GM19438 (cell line): ENCODE measurements around the gene IFITM2.
"Not testable (repeated sequence)": the region's sequence is repeated elsewhere in the genome, so short reads cannot be mapped to it uniquely, and the experiment has no call there.

Experiments used
- ATAC-seq: cut with Tn5 transposase; IDR thresholded peaks from one replicate; pipeline ENCODE4 v1.9.1; 2021; ENCODE audit warnings: low read depth; ENCODE audit not compliant: unreplicated experiment

The IFITM2 gene

DNA sequence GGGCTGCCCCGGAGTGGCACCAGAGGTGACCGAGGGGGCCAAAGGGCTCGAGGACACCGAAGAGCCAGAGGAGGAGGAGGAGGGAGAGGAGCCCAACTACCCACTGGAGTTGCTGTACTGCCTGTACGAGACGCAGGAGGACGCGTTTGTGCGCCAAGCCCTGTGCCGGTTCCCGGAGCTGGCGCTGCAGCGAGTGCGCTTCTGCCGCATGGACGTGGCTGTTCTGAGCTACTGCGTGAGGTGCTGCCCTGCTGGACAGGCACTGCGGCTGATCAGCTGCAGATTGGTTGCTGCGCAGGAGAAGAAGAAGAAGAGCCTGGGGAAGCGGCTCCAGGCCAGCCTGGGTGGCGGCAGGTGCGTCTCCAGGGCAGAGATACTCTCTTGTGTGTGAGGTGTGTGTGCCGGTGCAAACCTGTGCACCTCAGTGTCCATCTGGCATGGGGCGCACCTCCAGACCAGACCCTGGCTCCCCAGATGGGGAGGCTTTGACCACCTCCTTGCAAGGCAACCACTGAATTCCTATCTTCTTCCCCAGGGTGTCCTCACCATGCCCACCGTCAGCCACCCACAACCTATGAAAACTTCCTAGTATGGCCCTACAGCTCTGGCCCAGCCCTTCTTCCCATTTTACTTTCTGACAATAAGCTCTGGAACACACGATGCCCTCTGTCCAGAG lies 26.0 kb upstream of the IFITM2 start:
- ATAC-seq: no peak

DNA sequence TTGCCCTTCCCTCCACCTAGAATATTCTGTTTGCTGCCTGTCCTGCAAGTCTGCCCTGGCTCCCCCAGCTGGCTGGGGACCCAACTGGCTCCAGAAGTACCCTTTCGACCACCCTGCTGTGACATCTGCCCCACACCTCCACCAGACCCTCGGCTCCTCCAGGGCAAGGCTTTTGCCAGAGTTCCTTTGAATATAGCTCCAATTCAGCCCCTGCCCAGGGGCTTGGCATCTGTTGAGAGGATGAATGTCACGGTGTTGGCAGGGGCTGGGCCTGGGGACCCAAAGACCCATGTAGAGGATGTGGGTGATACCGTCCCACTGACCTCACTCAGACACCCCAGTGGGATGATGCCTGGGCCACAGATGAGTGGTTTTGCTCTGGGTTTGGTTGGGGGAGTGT lies 25.4 kb upstream of the IFITM2 start:
- no peak for ATAC-seq

DNA sequence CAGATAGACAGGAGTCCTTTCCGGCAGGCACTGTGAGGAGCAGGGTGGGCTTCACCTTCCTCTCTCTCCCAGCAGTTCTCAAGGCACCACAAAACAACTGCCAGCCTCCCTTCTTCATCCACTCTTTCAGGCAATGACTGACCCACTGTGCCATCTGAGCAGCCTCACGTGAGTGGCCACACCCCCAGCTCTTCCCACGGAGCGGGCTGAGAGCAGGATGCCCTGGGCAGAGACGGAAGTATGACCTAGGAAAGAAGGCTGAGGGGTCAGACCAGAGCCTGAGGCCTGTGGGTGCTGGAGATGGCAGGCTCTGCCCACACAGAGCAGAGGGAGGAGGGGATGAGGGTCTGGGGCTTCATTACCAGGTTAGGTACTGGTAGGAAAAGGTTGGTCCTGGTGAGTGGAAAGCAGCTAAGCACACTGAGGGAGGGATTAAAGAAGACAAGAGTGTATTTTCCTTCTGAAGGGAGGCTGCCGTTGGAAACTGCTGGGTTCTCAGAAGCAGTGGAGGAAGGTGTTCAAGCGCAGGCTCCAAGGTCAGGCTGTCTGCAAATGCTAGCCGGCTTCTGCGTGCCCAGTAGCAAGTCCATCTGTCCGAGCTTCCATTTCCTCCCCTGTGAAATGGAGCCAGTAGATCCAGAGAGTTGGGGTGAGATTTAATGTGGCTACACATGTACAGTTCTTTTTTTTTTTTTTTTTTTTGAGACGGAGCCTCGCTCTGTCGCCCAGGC lies 24.8 kb upstream of the IFITM2 start:
- no peak for ATAC-seq

DNA sequence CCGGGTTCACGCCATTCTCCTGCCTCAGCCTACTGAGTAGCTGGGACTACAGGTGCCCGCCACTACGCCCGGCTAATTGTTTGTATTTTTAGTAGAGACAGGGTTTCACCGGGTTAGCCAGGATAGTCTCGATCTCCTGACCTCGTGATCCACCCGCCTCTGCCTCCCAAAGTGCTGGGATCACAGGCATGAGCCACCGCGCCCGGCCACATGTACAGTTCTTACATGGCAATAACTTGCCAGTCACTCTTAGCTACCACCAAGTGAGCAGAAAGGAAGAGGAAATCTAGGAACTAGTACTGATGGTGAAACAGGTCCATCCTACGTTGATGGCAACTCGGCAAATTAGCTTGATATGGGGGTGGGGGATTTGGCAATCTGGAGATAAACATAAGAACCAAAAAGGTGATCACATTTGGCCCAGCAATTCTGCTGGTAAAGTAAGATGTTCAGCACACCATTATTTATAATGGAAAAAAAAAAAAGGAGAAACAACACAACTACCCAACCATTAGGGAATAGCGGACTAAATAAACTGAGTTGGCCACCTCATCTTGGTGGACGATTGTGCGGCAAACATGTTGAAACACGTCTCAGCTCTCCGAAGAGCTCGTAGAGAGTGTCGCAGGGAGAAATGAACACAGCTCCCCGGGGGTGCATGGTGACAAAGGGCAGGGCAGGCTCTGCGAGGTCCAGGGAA lies 24.1 kb upstream of the IFITM2 start:
- no peak for ATAC-seq

DNA sequence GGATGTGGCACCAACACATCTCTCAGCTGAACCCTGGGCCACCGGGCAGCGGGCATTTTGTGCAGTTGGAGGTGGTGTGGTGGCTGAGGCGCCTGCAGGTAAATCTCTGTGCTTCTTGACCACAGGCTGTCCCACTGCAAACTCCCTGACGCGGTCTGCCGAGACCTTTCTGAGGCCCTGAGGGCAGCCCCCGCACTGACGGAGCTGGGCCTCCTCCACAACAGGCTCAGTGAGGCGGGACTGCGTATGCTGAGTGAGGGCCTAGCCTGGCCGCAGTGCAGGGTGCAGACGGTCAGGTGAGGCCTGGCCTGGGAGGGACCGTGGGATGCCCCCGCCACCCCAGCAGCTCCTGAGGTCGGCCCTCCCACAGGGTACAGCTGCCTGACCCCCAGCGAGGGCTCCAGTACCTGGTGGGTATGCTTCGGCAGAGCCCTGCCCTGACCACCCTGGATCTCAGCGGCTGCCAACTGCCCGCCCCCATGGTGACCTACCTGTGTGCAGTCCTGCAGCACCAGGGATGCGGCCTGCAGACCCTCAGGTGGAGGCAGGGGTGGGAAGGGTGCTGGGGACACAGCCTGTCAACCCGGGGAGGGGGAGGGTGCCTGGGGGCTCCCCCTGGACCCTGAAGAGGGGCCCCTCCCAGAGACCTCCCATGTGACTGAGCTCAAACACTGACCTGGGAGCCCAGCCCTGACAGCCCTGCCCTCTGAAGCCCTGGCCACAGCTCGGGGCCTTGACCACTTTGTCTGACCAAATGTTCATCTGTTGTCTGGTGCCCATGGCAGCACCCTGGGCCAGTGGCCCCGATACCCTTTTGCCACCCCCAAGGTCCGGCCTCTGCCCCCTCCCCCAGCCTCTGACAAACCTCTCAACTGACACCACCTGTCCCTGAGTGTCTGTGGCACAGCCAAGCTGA lies 23.3 kb upstream of the IFITM2 start:
- ATAC-seq: no peak

DNA sequence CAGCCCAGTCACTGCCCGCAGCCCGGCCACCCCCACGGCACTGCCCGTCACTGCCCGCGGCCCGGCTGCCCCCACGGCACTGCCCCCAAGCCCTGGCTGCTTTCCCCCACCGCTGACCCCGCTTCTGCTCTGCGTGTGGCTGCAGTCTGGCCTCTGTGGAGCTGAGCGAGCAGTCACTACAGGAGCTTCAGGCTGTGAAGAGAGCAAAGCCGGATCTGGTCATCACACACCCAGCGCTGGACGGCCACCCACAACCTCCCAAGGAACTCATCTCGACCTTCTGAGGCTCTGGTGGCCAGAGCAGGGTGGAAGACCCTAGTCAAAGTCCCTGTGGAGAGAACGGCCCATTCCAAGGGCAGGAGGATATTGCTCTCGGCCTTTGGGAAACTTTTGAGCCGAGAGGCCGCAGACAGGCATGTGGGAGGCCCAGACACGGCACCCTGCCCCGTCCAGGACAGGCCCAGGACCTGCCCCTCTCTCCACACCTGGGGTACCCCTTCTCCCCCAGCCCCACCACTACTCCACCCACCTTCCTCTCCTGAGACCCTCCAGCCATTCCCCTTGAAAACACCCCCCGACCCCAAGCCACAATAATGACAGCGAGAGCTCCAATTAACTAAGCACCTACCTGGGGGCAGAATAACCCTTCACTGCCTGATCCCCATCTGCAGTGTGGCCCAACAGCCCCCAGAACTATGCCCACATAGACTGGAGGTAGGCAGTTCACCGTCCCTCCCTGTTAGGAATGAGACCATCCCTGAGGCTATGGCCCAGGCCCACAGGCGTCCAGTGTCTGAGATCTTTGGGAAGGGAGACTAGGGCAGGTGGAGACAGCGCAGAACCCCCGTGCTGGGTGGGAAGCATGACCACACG lies 22.4 kb upstream of the IFITM2 start:
- ATAC-seq: no peak

DNA sequence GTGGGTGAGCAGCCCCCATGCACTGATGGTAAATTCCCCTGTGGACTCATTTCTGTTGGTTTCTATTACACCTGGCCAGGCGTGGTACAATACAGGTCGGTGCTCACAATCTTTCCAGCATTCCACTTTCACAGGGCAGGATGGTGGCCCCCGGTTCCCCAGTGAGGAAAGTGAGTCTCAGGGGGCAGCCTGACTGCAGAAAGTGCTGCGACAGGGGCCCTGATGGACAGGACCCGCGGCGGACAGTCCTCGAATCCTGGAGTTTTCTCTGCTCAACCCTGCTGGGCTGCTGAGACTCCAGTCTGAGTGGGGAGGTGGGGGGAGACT lies 21.8 kb upstream of the IFITM2 start:
- no peak for ATAC-seq

DNA sequence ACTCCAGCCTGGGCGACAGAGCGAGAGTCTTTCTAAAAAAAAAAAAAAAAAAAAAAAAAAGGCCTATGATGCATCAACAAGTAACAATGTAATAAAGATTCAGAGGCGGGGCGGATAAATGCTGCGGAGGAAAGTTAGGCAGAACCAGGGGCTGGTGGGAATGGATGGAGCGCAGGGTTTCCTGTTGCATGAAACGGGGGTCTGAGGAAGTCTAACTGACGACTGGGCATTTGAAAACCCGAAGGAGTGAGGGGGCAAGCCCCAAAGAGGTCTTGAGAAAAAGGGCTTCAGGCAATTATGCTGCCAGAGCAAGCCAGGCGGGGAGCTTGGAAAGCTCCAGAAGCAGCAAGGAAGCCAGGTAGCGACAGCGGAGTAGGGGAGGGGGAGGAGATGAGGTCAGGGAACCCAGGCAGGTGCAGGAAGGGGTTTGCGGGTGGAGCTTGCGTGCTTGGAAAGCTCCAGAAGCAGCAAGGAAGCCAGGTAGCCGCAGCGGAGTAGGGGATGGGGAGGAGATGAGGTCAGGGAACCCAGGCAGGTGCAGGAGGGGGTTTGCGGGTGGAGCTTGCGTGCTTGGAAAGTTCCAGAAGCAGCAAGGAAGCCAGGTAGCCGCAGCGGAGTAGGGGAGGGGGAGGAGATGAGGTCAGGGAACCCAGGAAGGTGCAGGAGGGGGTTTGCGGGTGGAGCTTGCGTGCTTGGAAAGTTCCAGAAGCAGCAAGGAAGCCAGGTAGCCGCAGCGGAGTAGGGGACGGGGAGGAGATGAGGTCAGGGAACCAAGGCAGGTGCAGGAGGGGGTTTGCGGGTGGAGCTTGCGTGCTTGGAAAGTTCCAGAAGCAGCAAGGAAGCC lies 20.4 kb upstream of the IFITM2 start:
- not testable (repeated sequence) for ATAC-seq

DNA sequence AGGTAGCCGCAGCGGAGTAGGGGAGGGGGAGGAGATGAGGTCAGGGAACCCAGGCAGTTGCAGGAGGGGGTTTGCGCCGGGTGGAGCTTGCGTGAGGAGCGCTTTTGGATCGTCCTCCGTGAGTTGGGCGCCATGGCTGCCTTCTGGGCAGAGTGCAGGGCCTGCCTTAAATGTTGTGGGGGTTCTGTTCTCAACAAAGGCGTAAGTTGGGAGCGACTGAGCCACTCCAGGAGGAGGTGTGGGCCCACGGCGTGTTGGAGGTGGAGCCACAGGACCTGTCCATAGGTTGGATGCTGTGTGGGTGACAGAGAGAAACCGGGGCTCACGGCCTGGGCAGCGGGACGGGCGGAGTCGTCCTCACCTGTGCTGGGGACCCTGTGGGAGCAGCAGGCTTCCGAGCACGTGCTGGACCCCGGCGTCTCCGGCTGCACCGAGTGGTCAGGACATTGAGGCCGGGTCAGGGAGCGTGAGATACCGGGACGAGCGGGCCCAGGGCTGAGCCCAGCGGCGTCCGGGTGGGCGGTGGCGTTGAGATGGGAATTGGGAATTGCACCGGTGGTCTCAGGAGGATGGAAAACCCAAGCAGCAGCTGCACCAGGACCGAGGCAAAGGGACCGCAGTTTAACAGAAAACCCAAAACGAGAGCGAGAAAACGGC lies 19.7 kb upstream of the IFITM2 start:
- peak; percentile 24 for ATAC-seq

DNA sequence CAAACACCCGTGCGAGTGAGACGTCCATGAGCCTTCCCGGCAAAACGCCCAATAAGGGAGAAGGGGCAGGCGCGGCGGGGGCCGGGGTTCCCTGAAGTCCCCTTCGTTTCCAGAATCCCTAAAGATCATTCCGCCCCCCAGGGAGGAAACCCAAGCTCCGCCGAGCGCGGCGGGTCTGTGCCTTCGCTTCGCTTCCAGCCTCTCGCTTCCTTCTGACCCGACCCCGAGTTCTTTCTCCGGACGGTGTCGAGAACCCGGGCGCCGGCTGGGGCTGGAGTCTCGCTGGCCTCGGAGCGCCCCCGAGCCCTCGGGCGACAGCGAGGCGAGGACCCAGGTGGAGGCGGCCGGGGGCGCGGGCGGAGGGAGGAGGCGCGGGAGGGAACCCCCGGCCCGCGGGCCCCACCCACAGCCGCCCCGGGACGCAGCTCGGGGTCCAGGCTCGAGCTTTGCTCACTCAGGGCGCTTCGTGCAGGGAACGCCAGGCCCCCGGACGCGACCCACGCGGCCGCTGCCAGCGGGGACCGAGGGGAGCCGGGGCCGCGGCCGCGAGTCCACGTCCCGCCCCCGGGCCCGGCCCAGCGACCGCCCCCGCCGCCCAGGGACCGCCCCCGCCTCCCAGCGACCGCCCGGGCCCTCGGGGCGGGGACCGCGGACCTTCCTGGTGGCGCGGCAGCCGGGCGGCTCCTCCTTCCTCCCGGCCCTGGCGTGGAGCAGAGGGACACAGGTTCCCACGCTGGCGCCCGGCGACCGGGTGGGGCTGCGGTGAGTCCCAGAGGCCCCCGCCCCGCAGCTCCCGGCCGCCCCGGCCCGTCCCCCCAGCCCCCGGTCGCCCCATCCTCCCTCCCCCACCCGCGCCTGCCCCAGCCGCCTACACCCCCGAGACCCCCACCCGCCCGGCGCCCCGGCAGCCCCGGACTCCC lies 18.9 kb upstream of the IFITM2 start, which contains the start of gene PGGHG:
Gene PGGHG (plus strand): TSS at position 649 of the 920 bp plus-strand sequence. CDS start 691 bp downstream, outside the sequence.
- ATAC-seq: peak; percentile 55

DNA sequence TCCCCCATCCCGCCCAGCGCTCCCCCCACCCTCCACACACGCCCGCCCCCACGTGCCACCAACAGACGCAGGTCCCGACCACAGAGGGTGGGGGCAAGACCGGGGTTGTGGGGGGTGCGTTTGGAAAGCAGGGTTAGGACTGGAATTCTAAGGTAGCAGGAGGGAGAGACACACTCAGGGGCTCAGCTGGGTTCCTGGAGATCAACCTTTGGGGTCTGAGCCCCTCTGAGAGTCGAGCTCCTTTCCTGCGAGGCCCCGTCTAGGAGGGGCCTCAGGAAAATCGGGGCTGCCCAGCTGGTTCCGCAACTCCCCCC lies 18.3 kb upstream of the IFITM2 start:
- ATAC-seq: no peak

DNA sequence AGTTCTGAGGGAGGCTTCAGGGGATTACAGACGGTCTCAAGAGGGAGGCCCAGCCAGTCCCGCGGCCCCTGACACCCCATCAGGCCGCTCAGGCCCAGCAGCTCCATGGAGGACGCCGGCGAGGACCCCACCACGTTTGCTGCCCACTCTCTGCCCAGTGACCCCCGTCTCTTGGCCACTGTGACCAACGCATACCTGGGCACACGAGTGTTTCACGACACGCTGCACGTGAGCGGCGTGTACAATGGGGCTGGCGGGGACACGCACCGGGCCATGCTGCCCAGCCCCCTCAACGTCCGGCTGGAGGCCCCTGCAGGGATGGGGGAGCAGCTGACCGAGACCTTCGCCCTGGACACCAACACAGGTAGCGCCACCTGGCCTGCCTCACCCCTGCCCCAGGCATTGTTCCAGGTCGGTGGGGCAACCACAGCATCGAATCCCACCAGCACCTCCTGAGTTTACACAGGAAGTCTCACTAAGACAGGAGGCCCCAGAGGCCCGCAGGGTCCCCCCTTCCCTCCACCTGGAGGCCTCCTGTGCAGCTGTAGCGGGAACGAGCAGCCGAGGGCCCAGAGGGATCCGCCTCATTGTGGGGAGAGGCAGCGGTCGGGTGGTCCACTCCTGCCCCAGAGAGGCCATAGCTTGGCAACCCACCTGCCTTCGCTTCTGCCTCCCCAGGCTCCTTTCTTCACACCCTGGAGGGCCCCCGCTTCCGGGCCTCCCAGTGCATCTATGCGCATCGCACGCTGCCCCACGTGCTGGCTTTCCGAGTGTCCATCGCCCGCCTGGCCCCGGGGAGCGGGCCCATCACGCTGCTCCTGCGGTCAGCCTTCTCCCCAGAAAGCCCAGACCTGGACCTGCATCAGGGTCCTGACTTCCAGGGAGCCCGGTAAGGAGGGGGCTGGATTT lies 17.6 kb upstream of the IFITM2 start:
- ATAC-seq: no peak

DNA sequence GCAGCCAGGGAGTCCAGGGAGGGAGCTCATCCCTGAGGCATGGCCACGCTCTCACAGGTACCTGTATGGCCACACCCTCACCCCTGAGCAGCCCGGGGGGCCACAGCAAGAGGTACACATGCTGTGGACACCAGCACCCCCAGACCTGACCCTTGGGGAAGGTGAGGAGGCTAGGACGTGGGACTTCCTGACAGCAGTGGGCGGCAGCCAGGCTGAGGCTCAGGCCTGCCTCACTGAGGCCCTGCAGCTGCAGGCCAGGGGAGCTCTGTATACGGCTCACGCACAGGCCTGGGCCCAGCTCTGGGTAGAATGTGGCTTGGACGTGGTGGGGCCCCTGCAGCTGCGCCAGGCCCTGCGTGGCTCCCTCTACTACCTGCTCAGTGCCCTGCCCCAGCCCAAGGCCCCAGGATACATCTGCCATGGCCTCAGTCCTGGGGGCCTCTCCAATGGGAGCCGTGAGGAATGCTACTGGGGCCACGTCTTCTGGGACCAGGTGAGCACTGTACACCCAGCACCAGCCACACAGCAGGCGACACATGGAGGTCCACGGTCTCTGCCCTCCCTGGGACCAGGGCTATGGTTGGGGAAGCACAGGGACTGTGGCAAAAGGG lies 16.9 kb upstream of the IFITM2 start:
- no peak for ATAC-seq

DNA sequence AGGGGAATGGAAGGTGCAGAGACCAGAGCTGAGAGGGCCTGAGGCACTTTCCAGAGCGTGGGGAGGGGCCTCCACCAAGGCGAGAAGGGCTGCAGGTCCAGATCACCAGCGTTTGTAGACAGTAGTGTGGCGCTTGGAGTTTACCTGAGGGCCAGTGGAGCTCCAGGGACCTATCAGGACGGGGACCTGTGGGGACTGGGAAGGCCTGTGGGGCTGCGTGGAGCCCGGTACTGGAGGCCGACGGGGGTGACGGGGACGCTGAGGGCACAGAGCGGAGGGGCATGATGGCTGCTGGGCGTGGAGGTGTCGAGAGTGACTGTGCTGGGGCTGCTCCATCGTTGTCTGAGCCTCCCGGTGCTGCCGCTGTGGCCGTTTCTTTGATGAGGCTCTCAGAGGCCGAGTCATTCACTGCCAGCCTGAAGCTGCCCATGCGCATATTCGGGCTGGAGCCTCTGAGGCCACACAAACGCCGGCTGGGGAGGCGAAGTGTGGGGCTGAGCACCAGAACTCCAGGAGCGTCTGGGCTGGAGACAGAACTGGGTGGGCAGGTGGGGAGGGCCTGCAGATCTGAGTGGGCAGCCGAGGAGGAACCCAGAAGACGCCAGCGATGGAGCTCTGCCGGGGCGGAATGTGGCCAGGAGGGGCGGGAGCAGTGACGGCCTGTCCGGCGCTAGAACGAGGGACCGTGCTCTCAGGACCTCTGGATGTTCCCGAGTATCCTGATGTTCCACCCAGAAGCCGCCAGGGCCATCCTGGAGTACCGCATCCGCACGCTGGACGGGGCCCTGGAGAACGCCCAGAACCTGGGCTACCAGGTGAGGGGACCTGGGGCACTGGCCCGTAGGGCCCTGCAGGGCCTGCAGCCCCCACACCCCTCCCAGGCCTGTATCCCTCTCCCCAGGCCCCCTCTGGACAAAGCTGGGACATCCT lies 16.1 kb upstream of the IFITM2 start:
- no peak for ATAC-seq
